Smooth muscle cell of the brain vasculature (primary cell): Measurements from ENCODE around the gene POMGNT2.
"Not testable (repeated sequence)": the region's sequence is repeated elsewhere in the genome, so short reads cannot be mapped to it uniquely, and the experiment has no call there.

Source experiments
- DNase-seq: peaks from one replicate; pipeline ENCODE4 v3.0.0-alpha.2; 2012; ENCODE audit warnings: low read depth, low spot score

The POMGNT2 gene

DNA sequence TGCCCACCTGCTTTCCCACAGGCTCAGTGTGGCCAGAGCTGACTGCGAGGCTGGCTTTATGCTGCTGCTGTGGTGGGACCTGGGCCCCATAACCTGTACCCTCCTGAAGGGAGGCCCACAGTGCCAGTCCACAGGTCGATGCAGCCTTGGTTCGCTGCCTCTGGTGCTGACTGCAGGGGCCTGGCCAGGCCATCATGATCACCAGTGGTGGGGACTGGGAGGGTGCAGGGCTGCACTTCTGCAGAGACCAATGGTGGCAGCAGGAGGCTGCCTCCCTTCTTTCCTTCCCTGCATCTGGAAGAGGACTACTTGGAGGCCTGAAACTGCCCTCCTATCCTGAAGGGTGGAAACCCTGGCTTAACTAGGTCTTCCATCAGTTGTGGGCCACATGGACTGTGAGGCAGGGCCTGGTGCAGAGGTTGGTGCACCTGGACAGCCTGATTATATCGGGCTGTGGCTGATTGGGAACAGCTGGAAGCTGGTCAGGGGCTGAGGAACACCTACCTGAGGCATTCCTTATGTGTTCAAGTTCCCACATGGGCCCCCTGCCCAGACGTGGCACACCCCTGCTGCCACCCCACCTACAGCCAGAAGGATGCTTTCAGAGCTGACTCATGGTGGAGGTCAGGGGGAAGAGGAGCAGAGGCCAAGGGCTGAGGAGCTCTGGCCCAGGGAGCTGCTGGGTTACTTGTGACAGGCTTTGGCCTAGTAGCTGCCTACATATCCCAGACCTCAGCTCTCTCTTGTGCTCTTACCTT lies 29.8 kb downstream of the POMGNT2 start:
- no peak for DNase-seq

DNA sequence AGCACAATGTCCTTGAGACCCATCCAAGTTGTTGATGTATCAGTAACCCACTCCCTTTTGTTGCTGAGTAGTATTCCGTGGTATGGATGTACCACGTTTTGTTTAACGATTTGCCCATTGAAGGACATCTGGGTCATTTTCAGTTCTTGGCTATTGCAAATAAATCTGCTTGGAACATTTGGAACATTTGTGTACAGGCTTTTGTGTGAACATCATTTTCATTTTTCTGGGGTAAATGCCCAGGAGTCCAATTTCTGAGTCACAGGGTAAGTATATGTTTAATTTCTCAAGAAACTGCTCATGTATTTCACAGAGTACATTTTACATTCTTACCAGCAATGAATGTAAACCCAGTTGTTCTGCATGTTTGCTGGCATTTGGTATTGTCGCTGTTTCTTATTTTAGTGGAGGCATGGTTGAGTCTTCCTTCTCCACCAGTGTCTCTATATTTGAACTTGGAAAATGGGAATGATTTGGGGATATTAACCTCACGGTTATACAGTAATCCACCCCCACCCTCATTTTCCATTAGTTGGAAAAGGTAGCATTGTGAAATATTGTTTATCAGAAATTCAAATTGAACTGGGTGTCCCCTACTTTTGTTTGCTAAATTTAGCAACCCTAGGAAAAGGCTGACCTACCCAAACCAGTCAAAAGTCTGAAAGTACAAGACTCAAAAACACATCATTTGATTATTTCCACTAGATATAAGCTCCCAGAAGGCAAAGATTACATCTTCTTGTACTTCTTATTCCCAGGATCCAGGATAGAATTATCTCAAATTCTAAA lies 30.8 kb downstream of the POMGNT2 start:
- no peak for DNase-seq

DNA sequence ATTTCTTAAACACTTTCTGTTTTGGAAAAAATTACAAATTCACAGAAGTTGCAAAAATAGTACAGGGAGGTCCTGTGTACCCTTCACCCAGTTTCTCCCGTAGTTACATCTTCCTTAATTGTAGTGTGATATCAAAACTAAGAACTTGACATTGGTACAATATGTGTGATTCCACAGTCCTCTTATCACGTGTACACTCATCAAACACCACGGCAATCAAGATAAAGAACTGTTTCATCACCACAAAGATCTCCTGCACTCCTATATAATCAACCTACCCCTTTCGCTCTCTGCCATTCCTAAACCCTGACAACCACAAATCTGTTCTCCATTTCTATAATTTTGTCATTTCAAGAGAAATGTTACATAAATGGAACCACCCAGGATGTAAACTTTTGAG lies 31.4 kb downstream of the POMGNT2 start:
- DNase-seq = no peak

DNA sequence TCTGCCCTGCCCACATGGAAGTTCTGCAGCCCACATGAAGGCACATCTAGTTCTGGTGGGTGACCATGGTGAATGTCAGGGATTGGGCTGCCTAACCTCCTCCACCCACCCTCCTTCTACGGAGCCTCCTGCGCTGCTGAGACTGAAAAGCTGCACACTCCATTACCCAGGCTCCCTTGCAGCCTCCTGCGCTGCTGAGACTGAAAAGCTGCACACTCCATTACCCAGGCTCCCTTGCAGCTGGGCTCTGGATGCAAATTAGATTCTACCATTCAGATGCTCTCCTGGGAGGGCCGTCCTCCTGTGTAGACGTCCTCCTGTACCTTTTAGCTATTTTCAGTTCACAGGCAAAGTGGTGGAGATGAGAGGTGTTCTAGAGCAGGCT lies 32.1 kb downstream of the POMGNT2 start:
- no peak for DNase-seq

DNA sequence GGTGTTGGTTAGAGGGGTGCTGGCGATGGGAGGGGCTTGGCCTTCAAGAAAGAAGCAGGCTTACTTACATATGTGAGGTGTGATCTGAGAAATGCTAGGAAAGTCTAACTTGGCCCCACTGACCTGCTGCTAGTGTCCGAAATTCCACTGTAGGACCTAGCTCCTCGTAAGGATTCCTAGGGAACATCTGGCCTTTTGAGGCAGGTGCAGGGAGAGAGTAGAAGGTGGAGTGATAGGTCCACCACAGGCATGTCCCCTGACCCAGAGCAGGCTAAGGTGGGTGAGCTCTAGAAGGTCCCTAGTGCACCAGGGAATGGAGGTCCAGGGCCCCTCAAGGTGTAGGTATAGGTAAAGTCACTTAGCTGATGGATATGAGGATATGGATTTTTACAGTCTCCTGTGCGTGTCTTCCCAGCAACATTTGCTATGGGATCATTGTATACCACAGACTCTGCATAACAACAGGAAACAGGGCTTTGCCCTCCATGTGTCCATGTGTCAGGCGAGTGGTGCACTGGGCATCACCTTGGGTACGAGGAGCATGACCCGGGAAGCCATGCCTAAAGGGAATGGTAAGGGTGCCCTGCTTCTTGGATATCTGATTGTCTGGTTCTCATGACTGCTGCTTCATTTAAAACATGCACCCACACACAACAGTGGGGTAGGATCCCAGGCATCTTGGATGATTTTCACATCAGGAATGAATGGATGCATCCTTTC lies 32.6 kb downstream of the POMGNT2 start:
- no peak for DNase-seq

DNA sequence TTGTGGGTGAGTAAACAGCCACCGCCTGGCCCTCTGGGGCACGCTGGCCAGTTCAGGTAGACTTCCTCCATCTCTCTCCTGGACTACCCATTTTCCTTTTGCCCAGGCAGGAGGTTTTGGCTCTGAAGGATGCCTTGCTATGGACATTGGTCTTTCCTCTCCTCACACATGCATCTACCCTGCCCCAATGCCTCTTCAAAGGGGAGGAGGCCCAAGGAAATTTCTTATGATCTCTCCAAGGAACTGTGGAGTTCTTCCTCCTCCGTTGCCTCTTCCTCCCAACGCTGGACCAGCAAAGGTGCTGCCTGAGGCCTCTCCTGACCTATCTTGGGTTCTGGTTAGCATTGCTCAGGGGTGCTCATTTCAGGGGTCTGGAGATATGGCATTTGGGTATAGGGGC lies 33.5 kb downstream of the POMGNT2 start:
- no peak for DNase-seq

DNA sequence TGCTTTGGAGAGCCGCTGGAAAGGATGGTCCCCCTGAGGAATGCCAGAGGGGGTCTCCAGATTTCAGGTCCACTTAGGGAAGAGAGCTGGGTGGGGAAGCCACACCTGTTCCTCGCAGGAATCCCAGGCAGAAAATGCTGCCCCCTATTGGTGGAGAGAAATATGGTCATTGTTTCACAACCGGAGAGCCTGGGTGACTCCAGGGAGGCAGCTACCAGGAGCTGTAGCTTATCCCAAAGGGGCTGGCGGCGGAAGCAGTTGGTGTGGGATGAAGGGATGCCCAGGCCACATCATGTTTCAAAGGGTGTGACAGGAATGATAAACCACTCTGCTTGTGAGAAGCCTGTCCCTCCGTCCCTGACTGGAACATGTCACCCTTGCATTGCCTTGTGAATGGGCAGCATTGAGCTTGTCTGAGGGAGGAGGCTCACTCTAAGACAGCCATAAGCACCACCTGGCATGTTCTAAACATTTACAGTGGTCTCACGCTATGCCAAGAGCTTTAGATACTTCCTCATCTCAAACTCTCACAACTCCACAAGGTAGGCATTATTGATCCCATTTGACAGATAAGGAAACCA lies 34.5 kb downstream of the POMGNT2 start:
- no peak for DNase-seq

DNA sequence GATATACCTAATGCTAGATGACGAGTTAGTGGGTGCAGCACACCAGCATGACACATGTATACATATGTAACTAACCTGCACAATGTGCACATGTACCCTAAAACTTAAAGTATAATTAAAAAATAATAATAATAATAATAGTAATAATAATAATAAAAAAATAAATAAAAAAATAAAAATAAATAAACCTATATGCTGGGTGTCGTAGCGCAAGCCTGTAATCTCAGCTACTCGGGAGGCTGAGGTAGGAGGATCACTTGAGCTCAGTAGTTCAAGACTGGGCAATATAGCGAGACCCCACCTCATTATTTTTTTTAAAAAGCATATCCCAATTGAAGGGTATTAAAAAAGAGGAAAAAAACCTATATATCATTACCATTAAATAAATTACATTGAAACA lies 35.2 kb downstream of the POMGNT2 start:
- DNase-seq = not testable (repeated sequence)

DNA sequence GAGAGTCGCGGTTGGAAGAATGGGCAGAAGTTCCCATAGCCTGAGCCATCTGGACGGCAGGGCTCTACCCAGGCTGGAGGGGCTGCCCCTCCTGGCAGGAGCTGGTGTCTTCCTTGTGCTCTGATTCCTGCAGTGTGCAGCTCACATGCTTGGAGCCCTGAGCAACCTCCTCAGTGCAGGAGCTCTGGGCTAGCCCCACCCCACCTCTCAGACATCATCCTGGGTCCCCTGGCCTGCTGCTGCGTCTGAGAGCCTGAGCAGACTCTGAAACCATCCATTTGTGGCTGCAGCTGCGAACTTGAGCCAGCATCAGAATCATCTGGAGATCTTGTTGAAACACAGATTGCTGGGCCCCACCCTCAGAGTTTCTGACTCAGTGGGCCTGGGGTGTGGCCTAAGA lies 42.8 kb downstream of the POMGNT2 start:
- DNase-seq = no peak

DNA sequence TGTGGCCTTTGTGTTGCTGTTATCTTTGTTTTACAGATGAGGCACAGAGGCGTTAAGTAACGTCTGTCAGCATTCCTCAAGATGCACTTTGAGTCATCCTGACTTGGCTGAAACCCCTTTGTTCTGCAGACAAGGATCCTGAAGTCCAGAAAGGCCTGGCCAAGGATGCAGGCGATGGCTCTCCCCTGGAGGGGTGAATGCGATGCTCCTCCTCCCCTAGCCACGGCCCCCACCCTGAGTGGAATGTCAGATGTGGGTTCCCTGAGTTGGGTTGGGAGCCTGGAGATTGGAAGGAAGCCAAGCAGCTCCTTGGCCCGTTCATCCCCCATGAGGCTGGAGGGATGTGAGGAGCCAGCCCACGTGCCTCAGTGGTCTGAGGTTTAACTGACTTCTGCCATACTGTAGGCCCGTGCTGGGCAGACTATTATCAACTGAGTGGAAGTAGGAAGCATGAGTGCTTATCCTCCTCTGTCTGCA lies 43.3 kb downstream of the POMGNT2 start:
- DNase-seq = no peak

DNA sequence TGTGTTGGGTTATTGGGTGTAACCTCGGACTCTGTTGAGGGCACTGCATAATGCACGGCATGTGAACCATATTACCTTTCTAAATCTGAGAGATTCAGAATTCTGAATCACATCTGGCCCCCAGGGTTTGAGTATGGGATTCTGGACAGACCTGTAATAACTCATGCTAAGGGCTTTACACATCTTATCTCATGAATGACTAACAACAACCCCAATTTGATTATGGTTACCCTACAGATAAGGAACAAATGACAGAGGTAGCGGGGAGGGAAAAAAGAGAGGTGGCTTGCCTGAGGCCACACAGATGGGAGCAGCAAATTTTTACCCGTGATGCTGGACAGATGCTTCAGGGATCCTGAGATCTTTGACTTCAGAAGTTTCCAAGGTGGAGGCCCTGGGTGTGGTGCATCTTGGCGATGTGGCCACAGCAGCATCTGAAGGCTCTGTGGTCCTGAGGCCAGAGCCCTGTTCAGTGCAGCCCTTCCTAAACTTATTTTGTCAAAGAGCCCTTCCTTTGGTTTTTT lies 43.8 kb downstream of the POMGNT2 start:
- DNase-seq = no peak

DNA sequence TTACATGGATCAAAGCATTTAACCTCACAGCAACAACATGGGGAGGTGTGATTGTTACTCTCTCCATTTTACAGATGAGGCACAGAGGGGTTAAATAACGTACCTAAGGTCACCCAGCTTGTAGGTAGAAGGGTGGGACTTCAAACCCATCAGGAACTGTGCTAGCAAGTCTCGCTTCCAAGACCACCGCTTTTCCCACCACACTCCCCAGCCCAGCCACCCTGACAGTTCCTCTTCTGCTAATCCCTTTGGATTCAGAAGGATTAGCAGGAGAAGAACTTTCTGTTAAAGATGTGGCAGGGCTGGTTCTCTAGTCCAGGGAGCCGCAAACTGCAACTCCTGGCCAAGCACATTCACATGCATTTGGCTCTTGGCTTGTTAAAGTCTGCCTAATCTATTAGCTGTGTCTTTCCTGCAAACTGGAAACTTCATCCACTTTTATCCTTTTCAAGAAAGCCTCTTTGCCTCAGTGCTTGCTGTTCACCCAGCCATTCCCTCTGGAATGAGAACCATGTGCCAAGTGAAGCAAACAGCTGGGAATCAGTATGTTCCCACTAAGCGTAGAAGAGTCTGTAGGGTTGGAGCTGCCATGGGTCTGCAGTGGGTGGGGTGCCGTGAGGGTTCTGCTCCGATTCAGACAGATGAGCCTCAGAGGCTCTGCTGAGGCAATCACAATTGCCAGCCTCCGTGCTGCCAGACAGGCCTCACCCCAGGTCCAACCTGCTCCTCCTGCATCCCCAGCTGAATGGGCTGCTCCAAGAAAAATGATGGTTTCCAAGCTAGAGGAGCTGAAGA lies 44.6 kb downstream of the POMGNT2 start:
- DNase-seq = no peak

DNA sequence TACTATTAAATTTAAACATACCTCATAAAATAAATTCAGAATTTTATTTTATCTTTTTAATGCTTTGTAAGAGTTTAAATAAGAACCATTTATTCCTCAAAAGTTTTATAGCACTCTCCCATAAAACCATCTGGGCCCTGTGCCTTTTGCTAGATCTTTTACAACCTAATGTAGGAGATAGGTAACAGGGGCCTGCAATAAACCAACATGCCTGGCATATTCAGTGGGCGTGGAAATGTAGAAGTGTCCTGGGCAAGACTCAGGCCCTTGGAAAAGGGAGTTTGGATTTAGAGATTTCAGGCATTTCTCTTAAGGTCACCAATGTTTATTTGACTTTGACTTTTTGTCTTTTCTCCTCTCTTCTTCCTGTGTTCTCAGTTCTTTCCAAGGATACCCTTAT lies 46.4 kb downstream of the POMGNT2 start:
- DNase-seq = no peak

DNA sequence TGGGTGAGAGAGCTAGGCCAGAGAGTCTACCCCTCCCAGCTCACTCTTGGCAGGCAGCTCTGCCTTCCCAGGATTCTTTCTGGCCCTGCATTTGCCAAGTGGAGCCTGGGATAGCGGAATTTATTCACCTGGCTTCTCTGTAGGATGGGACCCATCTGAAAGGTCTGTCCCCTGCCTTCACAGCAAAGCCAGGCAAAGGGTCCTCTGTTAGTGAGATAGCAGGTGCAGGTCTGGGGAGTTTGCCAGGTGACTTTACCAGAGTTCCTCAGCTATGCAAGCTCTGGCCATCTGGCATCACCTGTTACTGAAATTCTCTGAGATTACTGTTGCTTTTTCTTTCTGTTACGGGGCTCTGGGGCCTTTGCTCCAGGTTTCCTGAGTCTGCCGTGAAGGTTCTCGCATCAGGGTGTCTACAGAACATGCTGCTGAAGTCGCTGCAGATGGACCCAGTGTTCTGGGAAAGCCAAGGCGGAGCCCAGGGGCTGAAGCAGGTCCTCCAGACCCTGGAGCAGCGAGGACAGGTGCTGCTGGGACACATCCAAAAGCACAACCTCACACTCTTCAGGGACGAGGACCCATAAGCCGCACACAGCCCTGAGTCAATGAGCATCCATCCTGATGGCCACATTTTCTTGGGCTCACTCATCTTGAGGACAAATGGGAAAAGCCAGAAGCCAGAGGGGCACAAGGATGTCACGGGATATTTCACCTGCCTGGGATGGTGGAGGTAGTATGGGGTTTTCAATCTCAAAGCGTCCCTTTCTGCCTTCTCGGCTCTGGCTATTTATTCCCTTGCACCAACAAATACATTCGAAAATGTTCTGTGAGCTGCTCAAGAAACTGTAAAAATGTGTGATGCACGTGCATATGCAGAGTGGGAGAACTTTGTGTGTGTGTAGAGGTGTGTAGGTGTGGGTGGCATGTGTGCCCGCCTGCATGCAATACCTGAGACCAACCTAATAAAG lies 49.8 kb downstream of the POMGNT2 start:
- DNase-seq = no peak

DNA sequence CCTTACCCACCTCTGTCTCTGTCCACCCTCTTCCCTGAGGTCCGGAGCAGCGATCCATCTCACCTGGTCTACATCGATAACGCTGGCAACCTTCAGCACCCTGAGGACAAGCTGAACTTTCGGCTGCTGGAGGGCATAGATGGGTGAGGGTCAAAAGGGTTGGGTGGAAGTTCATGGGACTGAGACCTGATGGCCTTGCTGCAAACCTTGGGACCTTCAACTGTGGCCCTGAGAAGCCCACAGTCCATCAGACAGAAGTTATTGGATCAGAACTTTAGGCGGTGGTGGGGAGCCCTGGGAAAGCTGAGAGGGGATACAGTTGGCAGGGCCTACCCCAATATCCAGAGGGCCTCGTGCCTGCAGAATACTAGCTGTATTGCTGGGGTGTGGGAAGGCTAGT lies 50.5 kb downstream of the POMGNT2 start:
- no peak for DNase-seq

DNA sequence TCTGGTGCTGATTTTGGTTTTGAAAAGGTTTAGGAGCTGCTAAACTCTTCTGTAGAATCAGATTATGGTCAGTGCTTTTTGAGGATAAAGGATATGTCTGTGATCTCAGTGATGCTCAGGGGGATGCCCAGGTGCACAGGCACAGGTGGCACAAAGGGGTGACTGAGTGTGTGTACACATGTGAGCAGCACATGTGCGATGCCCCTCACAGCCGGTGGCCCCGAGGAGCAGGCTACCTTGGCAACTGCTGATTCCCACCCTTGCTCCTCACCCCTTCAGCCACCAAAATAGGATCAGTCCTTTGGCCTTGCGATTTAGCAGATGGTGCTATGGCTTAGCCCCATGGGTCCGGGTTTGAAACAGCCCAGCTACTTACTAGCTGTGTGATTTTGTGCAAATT lies 51.1 kb downstream of the POMGNT2 start:
- no peak for DNase-seq

DNA sequence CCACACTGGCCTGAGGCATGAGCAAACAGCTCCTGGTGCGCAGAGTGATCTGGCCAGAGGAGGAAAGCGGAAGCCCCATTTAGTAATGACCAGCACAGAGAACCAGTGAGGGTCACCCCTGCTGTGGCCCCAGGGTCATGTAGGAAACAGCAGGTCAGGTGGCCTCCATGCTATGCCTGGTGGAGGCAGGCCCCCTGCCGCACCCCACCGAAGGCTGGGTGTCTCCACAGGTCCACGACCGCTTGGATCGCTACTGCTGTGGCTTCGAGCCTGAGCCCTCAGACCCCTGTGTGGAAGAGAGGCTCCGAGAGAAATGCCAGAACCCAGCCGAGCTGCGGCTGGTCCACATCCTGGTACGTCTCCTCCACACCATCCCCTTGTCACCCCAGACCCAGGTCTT lies 52.6 kb downstream of the POMGNT2 start:
- DNase-seq = no peak

DNA sequence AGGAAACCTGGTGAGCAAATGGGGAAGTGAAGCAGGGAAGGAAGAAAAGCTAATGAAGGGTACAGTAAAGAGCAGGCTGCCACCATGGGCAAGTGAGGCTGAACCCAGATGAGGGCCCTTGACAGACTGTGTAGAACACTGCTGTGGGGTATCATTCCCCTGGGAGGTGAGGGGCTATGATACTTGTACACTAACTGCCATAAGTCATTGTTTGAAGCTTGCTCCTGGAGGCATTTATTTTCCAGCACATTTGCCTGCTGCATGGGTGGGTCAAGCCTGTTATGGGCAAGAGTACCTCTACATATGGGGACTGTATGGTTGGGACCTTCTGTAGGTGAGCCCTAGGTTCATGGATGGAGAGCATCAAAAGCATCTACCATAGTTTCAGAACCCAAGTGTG lies 57.4 kb downstream of the POMGNT2 start:
- no peak for DNase-seq

DNA sequence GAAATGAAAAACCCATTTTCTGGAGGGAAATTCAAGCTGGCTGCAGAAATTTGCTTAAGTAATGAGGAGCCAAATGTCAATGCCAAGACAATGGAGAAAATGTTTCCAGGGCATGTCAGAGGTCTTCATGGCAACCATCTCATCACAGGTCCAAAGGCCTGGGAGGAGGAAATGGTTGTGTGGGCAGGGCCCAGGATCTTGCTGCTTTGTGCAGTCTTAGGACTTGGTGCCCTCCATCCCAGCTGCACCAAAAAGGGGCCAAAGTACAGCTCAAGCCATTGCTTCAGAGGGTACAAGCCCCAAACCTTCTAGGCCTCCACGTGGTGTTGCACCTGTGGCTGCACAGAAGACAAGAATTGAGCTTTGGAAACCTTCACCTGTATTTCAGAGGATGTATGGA lies 59.3 kb downstream of the POMGNT2 start:
- no peak for DNase-seq

DNA sequence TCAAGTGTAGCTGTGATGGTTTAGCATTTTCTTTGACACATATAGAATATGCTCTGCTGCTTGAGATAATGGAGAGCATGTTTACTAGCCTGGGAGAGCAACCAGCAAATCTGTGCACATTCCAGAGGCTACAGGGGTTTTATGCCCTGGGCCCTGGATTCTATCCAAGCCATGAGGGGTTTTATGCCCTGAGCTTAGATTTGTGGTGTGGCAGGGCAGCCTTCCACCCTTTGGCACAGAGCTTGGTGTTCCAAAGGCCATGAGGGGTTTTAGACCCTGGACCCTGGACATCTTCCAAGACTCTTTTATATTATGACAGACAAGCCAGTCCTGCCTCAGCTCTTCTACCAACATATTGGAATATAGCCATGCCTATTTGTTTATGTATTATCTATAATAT lies 60.8 kb downstream of the POMGNT2 start:
- not testable (repeated sequence) for DNase-seq
